AG04449 (cell line): ENCODE data around the gene GJD2.
A peak's percentile ranks its signal among the peaks of the same experiment; 100 is the strongest.

Source experiments
- CTCF ChIA-PET: fragments of 350-600 bp; formaldehyde crosslinking; extraction: SDS; loops from one replicate; lab custom pipeline; 2021; ENCODE audit warnings: antibody characterized with exemption; lab: Yijun Ruan, JAX
- POLR2A ChIA-PET: fragments of 400-600, 350-600 bp; formaldehyde crosslinking; extraction: SDS; loops from one replicate; lab custom pipeline; 2020; ENCODE audit warnings: antibody characterized with exemption, inconsistent platforms; lab: Yijun Ruan, JAX
- DNase-seq: peaks from one replicate; pipeline ENCODE4 v3.0.0-alpha.2; 2010; ENCODE audit warnings: low read depth, low spot score
- H3K4me3 ChIP-seq: 2 replicates; pipeline ENCODE4 v1.5.1; 2011; ENCODE audit warnings: low read depth, mild to moderate bottlenecking, control low read depth, low read length
- CTCF ChIP-seq: IDR thresholded peaks from one replicate; pipeline ENCODE4 v1.5.1; 2011; ENCODE audit warnings: mild to moderate bottlenecking, moderate library complexity, low read length, control low read depth, inconsistent platforms; ENCODE audit not compliant: insufficient read depth; ENCODE audit errors: missing control alignments

The GJD2 gene

GRCh38 chr15:34754674-34755418 lies at the start of gene GJD2:
Gene GJD2, minus strand, starts transcription at chr15:34754998. Its CDS starts 510 bp downstream, at chr15:34754488.
- CTCF ChIA-PET, result interaction anchor here (0.9 kb wide), 1 partner anchor 165 kb away, joined by 4 read pairs; no protein-coding TSS in a partner anchor
- TF ChIP-seq CTCF, result no peak
- DNase-seq, result no peak
- peak within 1 kb of the TSS; percentile 12 for H3K4me3 ChIP-seq
- POLR2A ChIA-PET, result no interaction called here

DNA sequence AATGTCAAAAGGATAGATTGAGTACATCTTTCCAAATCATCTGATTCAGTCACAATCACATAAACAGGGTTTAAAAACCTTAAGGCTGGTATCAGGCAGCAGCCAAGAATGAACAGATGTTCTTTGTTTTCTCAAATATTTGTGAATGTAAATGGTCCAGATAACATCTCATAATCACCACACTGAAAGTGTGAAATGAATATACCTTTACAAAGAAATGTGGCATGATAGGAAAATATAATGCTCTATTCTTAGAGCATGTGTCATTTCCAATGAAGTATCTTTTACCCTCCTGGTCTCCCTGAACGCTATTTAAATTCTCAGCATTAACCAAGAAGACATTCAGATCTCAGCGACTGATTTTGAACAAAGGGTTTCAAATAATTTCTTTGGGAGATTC lies 49.3 kb upstream of the GJD2 start:
- ChIA-PET CTCF (no interaction called here), POLR2A (no interaction called here)
- no peak for DNase-seq
- TF ChIP-seq CTCF, result no peak
- no peak overlapping the region for H3K4me3 ChIP-seq

DNA sequence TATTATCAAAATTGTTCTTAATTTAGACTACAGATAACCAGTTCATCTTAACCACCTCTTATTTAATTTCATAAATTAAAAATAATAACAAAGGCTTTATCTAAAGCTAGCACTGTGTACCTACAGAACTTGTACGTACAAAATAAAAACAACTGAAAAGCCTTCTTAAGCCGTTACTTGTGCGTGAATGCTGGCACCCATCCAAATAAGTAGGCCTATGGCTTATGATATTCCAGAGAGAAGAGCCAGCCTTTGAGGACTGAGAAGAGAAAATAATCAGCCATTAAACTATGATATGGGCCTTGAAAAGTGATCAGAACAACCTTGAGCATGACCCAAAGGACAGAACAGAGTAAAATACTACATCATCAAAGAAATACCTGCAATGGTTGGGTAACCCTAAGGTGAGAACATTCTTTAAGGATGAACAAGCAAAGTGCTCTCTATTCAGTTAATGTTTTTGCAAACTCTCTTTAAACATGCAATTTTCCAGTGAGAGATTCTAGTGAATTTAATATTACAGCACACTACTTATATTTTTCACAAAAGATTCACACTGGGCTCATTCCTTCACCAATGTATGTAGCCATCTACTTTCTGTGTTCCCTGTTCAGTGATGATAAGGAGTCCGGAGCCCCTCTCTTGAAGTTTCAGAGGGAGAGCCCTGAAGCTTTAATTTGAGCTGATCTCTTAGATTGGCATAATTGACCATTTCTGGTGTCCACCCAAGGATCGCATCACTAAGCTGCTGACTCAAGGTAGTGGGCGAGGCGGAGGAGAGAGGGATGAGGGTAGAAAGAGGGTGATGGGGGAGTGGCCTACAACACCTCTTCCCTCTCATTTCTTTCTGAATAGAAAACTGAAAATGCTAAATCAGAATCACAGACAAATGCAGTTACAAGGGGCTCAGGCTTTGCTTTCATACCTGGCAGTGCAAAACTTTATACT lies 48.3 kb upstream of the GJD2 start:
- CTCF ChIA-PET, result interaction anchor here (0.7 to 1.1 kb wide), 2 partner anchors 7 to 37 kb away, joined by 3 read pairs; no protein-coding TSS in a partner anchor
- H3K4me3 ChIP-seq, result no peak overlapping the region
- no peak for DNase-seq
- POLR2A ChIA-PET, result no interaction called here
- no peak for TF ChIP-seq CTCF

GRCh38 chr15:34802371-34802770 lies 47.6 kb upstream of the GJD2 start:
- H3K4me3 ChIP-seq, result no peak overlapping the region
- no peak for TF ChIP-seq CTCF
- ChIA-PET CTCF (interaction anchor here (0.7 to 1.1 kb wide), 2 partner anchors 8 to 38 kb away, joined by 3 read pairs; no protein-coding TSS in a partner anchor), POLR2A (no interaction called here)
- no peak for DNase-seq

- 0 out of 2 replicates have a peak overlapping the region, but pooled peaks have one; percentile 2 for H3K4me3 ChIP-seq
- DNase-seq, result no peak
- no peak for TF ChIP-seq CTCF
- CTCF ChIA-PET, result no interaction called here
- POLR2A ChIA-PET, result no interaction called here
These were observed 44.6 kb upstream of the GJD2 start for GRCh38 chr15:34799149-34800101.
